GM12878 (cell line): ENCODE measurements around the gene C4BPB. TPM values are rescaled to one million over a fixed set of nuclear protein-coding genes. Genes with fewer than 3 reads are reported as not detected.
A peak's percentile ranks its signal among the peaks of the same experiment; 100 is the strongest.

Experiments
- ASH2L ChIP-seq: fragments of 300-600, 200-600 bp; sonication (generic); IDR thresholded peaks from 2 replicates; pipeline ENCODE4 v1.6.1; 2017; ENCODE audit warnings: low read depth, mild to moderate bottlenecking, borderline replicate concordance
- ATF2 ChIP-seq: IDR thresholded peaks from 2 replicates; pipeline ENCODE4 v1.6.1; 2012; ENCODE audit warnings: low read length, inconsistent platforms
- BCLAF1 ChIP-seq: fragments of 450-650 bp; IDR thresholded peaks from 2 replicates; pipeline ENCODE4 v1.6.1; 2017; ENCODE audit warnings: antibody characterized with exemption, mild to moderate bottlenecking, moderate library complexity
- CEBPZ ChIP-seq: fragments of 150-350 bp; IDR thresholded peaks from 2 replicates; pipeline ENCODE4 v1.6.1; 2016; ENCODE audit warnings: low read depth, low read length
- HSF1 ChIP-seq: fragments of 150-350 bp; IDR thresholded peaks from 2 replicates; pipeline ENCODE4 v1.6.1; 2014; ENCODE audit warnings: mild to moderate bottlenecking, low read depth, low read length
- KLF5 ChIP-seq: fragments of 450-650 bp; IDR thresholded peaks from 2 replicates; pipeline ENCODE4 v1.6.1; 2014; ENCODE audit warnings: mild to moderate bottlenecking; ENCODE audit not compliant: partially characterized antibody
- NR2C1 ChIP-seq: fragments of 450-650 bp; IDR thresholded peaks from 2 replicates; pipeline ENCODE4 v1.6.1; 2017; ENCODE audit warnings: antibody characterized with exemption, mild to moderate bottlenecking, moderate library complexity
- PAX5 ChIP-seq: IDR thresholded peaks from 2 replicates; pipeline ENCODE4 v1.6.1; 2011; ENCODE audit warnings: low read depth, low read length, borderline replicate concordance
- PML ChIP-seq: IDR thresholded peaks from 2 replicates; pipeline ENCODE4 v1.6.1; 2012; ENCODE audit warnings: low read length, inconsistent platforms
- RELA ChIP-seq: fragments of 450-650 bp; IDR thresholded peaks from 2 replicates; pipeline ENCODE4 v1.8.0; 2014; ENCODE audit warnings: borderline replicate concordance; ENCODE audit not compliant: partially characterized antibody
- SMC3 ChIP-seq: IDR thresholded peaks from 2 replicates; pipeline ENCODE4 v1.6.1; 2011; ENCODE audit warnings: low read length, improper control_type of control experiment, borderline replicate concordance
- TBL1XR1 ChIP-seq: IDR thresholded peaks from 2 replicates; pipeline ENCODE4 v1.6.1; 2012; ENCODE audit warnings: low read depth, low read length, improper control_type of control experiment
- ZNF592 ChIP-seq: fragments of 450-650 bp; IDR thresholded peaks from 2 replicates; pipeline ENCODE4 v1.6.1; 2017; ENCODE audit warnings: mild to moderate bottlenecking, moderate library complexity
- ZSCAN29 ChIP-seq: fragments of 450-650 bp; IDR thresholded peaks from 2 replicates; pipeline ENCODE4 v1.6.1; 2017; ENCODE audit warnings: mild to moderate bottlenecking, moderate library complexity
- polyA plus RNA-seq, 11 experiments: library from polyadenylated mRNA; depleted of rRNA in 4 of 11; unstranded in 6 of 11; stranded (reverse) in 5 of 11; fragments of >200 nt; fragmentation: Nextera tagmentation in 4 of 11; fragmentation: Illumina TruSeq in 1 of 11; extraction: Ambion mirVana in 4 of 11; extraction: Trizol in 1 of 11; gene quantifications; 1 replicate in 1 of 11; 2 replicates in 10 of 11; pipeline versions ENCODE4 v1.2.1 to v1.2.3, GENCODE V29; 2011 to 2016; ENCODE audit warnings: inconsistent platforms in 2 of 11, missing spikeins in 2 of 11, low read depth in 1 of 11
- total RNA-seq, 4 experiments: library from RNA; depleted of rRNA in 3 of 4; stranded (reverse); fragments of >200 nt in 3 of 4; fragmentation: Illumina TruSeq in 1 of 4; extraction: Trizol in 1 of 4; gene quantifications; 2 replicates each; pipeline versions ENCODE4 v1.2.1 to v1.2.3, GENCODE V29; 2013 to 2021
- TF ChIP-seq, protein P1 (sequence below): IDR thresholded peaks from 2 replicates; pipeline ENCODE4 v1.6.1; 2011; ENCODE audit warnings: low read depth, mild to moderate bottlenecking, low read length, moderate library complexity, borderline replicate concordance; ENCODE audit errors: extremely low read depth

C4BPB gene
- total and polyA plus RNA-seq, 10 of the 15 experiments (the other 5 are each of a cell fraction or from before 2014, with no cell fraction given), result 0.31 to 1.2 (median 0.53) TPM; not detected in 1

- TF ChIP-seq ATF2 (no peak), BCLAF1 (no peak), NR2C1 (no peak), KLF5 (no peak), RELA (no peak), ZNF592 (no peak), TBL1XR1 (no peak), SMC3 (no peak), ZSCAN29 (no peak), ASH2L (peak; percentile 62; the same call in 1 of the 2 replicates), PML (no peak), PAX5 (peak; percentile 65), HSF1 (no peak), CEBPZ (no peak)
- TF ChIP-seq, protein P1, sequence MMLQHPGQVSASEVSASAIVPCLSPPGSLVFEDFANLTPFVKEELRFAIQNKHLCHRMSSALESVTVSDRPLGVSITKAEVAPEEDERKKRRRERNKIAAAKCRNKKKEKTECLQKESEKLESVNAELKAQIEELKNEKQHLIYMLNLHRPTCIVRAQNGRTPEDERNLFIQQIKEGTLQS, result no peak
These were observed 38.0 kb upstream of the C4BPB start (continued) for GRCh38 chr1:207050480-207051190.
